Ramos (cell line): ENCODE measurements around the gene SLC35F6.
"Not testable (repeated sequence)": the region's sequence is repeated elsewhere in the genome, so short reads cannot be mapped to it uniquely, and the experiment has no call there.

Experiments
- in situ Hi-C: fragments of 300-500 bp; cut with MboI; formaldehyde crosslinking; loops from one replicate; pipeline ENCODE4 v1.14.3; 2022; ENCODE audit warnings: low sequenced_read_pairs; ENCODE audit not compliant: unreplicated experiment

SLC35F6 gene

GRCh38 chr2:26752656-26753055 lies 11.4 kb upstream of the SLC35F6 start:
- in situ Hi-C loops = no loop called here

GRCh38 chr2:26754539-26754938 lies 9.5 kb upstream of the SLC35F6 start:
- in situ Hi-C loops = no loop called here

GRCh38 chr2:26754972-26755670 lies 9.0 kb upstream of the SLC35F6 start:
- in situ Hi-C loops = no loop called here

- in situ Hi-C loops = no loop called here
Measured at GRCh38 chr2:26756337-26756736, 7.7 kb upstream of the SLC35F6 start.

GRCh38 chr2:26757873-26758789 lies 6.0 kb upstream of the SLC35F6 start:
- in situ Hi-C loops = no loop called here

- in situ Hi-C loops = no loop called here
Measured at GRCh38 chr2:26758790-26759321, 5.2 kb upstream of the SLC35F6 start.

- in situ Hi-C loops = no loop called here
Measured at GRCh38 chr2:26759845-26760244, 4.2 kb upstream of the SLC35F6 start.

GRCh38 chr2:26760991-26761390 lies 3.1 kb upstream of the SLC35F6 start:
- in situ Hi-C loops = not testable (repeated sequence)

GRCh38 chr2:26763019-26763418 lies 1.1 kb upstream of the SLC35F6 start:
- in situ Hi-C loops = no loop called here

- in situ Hi-C loops = no loop called here
Measured at GRCh38 chr2:26764906-26765305, 822 bp downstream of the SLC35F6 start.

GRCh38 chr2:26765475-26766200 lies 1.6 kb downstream of the SLC35F6 start:
- in situ Hi-C loops = no loop called here

GRCh38 chr2:26767129-26767528 lies 3.0 kb downstream of the SLC35F6 start:
- in situ Hi-C loops = no loop called here

- in situ Hi-C loops = no loop called here
Measured at GRCh38 chr2:26767894-26768487, 3.9 kb downstream of the SLC35F6 start.

- in situ Hi-C loops = no loop called here
Measured at GRCh38 chr2:26768759-26769088, 4.6 kb downstream of the SLC35F6 start.

GRCh38 chr2:26769089-26769761 lies 5.1 kb downstream of the SLC35F6 start:
- in situ Hi-C loops = no loop called here

- in situ Hi-C loops = no loop called here
Measured at GRCh38 chr2:26770986-26771586, 7.0 kb downstream of the SLC35F6 start.

GRCh38 chr2:26772064-26773001 lies 8.2 kb downstream of the SLC35F6 start:
- in situ Hi-C loops = no loop called here

GRCh38 chr2:26776195-26776800 lies 12.2 kb downstream of the SLC35F6 start:
- in situ Hi-C loops = no loop called here
